Trophoblast cell (in vitro differentiated cells and primary cell): ENCODE data around the gene ZBTB7B.
A peak's percentile ranks its signal among the peaks of the same experiment; 100 is the strongest.

ENCODE experiments used
- DNase-seq, 2 donors: peaks; one replicate each; pipeline ENCODE4 v3.0.0-alpha.2; 2016
- H2AFZ ChIP-seq: 2 replicates; pipeline ENCODE4 v1.6.1; 2013; ENCODE audit warnings: low read length, moderate library complexity, mild to moderate bottlenecking; ENCODE audit not compliant: insufficient read depth, poor library complexity
- H2AK5ac ChIP-seq: 2 replicates; pipeline ENCODE4 v1.6.1; 2013; ENCODE audit warnings: mild to moderate bottlenecking, low read length
- H2BK120ac ChIP-seq: 2 replicates; pipeline ENCODE4 v1.6.1; 2013; ENCODE audit warnings: low read length, mild to moderate bottlenecking, moderate library complexity; ENCODE audit not compliant: insufficient read depth, poor library complexity
- H2BK12ac ChIP-seq: 2 replicates; pipeline ENCODE4 v1.6.1; 2013; ENCODE audit warnings: mild to moderate bottlenecking, low read length, moderate library complexity
- H2BK5ac ChIP-seq: 2 replicates; pipeline ENCODE4 v1.6.1; 2013; ENCODE audit warnings: low read length, low read depth, moderate library complexity, mild to moderate bottlenecking; ENCODE audit not compliant: poor library complexity
- H3K14ac ChIP-seq: 2 replicates; pipeline ENCODE4 v1.6.1; 2013; ENCODE audit warnings: mild to moderate bottlenecking, low read length
- H3K18ac ChIP-seq: 2 replicates; pipeline ENCODE4 v1.6.1; 2013; ENCODE audit warnings: mild to moderate bottlenecking, low read length
- H3K23ac ChIP-seq: 2 replicates; pipeline ENCODE4 v1.6.1; 2013; ENCODE audit warnings: low read length
- H3K27ac ChIP-seq: 2 replicates; pipeline ENCODE4 v1.5.1; 2013; ENCODE audit warnings: low read depth, mild to moderate bottlenecking, inconsistent platforms, low read length, moderate library complexity
- H3K27me3 ChIP-seq: 2 replicates; pipeline ENCODE4 v1.6.1; 2013; ENCODE audit warnings: inconsistent platforms, mild to moderate bottlenecking, low read length, moderate library complexity; ENCODE audit not compliant: insufficient read depth
- H3K36me3 ChIP-seq, 2 experiments: 1 replicate in 1 of 2; 2 replicates in 1 of 2; pipeline ENCODE4 v1.6.1; 2013; ENCODE audit warnings: low read length in 2 of 2, mild to moderate bottlenecking in 2 of 2, moderate library complexity in 1 of 2; ENCODE audit not compliant: insufficient read depth in 2 of 2, control insufficient read depth in 1 of 2
- H3K4ac ChIP-seq: 2 replicates; pipeline ENCODE4 v1.6.1; 2013; ENCODE audit warnings: low read depth, mild to moderate bottlenecking, low read length, moderate library complexity
- H3K4me1 ChIP-seq, 2 experiments: 1 replicate in 1 of 2; 2 replicates in 1 of 2; pipeline ENCODE4 v1.6.1; 2013; ENCODE audit warnings: low read length in 2 of 2, mild to moderate bottlenecking in 2 of 2, moderate library complexity in 1 of 2; ENCODE audit not compliant: insufficient read depth in 2 of 2, control insufficient read depth in 1 of 2
- H3K4me2 ChIP-seq: 2 replicates; pipeline ENCODE4 v1.6.1; 2013; ENCODE audit warnings: inconsistent platforms, mild to moderate bottlenecking, low read length, moderate library complexity
- H3K4me3 ChIP-seq: 2 replicates; pipeline ENCODE4 v1.5.1; 2013; ENCODE audit warnings: mild to moderate bottlenecking, low read depth, low read length, inconsistent platforms
- H3K79me1 ChIP-seq: one replicate; pipeline ENCODE4 v1.6.1; 2013; ENCODE audit warnings: low read length
- H3K79me2 ChIP-seq: 2 replicates; pipeline ENCODE4 v1.6.1; 2013; ENCODE audit warnings: low read length, mild to moderate bottlenecking; ENCODE audit not compliant: control insufficient read depth, insufficient read depth, poor library complexity
- H3K9ac ChIP-seq: 2 replicates; pipeline ENCODE4 v1.6.1; 2013; ENCODE audit warnings: mild to moderate bottlenecking, low read length
- H3K9me3 ChIP-seq: 2 replicates; pipeline ENCODE4 v1.6.1; 2013; ENCODE audit warnings: low read depth, mild to moderate bottlenecking, control low read depth, inconsistent platforms, low read length; ENCODE audit not compliant: insufficient read depth
- H4K12ac ChIP-seq: 2 replicates; pipeline ENCODE4 v1.6.1; 2013; ENCODE audit warnings: low read depth, mild to moderate bottlenecking, low read length, moderate library complexity
- H4K8ac ChIP-seq: 2 replicates; pipeline ENCODE4 v1.6.1; 2013; ENCODE audit warnings: low read depth, mild to moderate bottlenecking, low read length, moderate library complexity
- H4K91ac ChIP-seq: one replicate; pipeline ENCODE4 v1.6.1; 2013; ENCODE audit warnings: low read depth, mild to moderate bottlenecking, low read length, moderate library complexity
- WGBS: extraction: QIAGEN DNeasy Blood & Tissue Kit; methylation state at CpG from one replicate; pipeline ENCODE4 v1.1.7; 2013; ENCODE audit warnings: missing lambda C conversion rate; ENCODE audit not compliant: insufficient read length, insufficient coverage; ENCODE audit errors: extremely low coverage; 5-methylcytosine and 5-hydroxymethylcytosine counted together

Gene ZBTB7B

GRCh38 chr1:154987326-154987725 lies 15.3 kb upstream of the ZBTB7B start:
- Histone ChIP-seq H2AK5ac (no peak overlapping the region), H2BK12ac (no peak overlapping the region), H3K23ac (no peak overlapping the region), H3K4me1 (peaks cover 3 to 6% of the 10 kb centered on the region in 2 experiments), H3K4ac (no peak overlapping the region), H4K8ac (no peak overlapping the region), H3K4me3 (no peak overlapping the region), H3K4me2 (no peak overlapping the region), H3K27ac (peak overlapping the region; percentile 15), H3K9me3 (peaks cover 2% of the 10 kb centered on the region), H2AFZ (no peak overlapping the region), H4K91ac (no peak overlapping the region), H2BK5ac (no peak overlapping the region), H3K79me2 (peaks cover 7% of the 10 kb centered on the region), H2BK120ac (no peak overlapping the region), H4K12ac (no peak overlapping the region), H3K36me3 (peaks cover 26 to 31% of the 10 kb centered on the region in 2 experiments), H3K9ac (no peak overlapping the region), H3K79me1 (peaks cover 6% of the 10 kb centered on the region), H3K14ac (no peak overlapping the region), H3K27me3 (no peaks in the 10 kb centered on the region), H3K18ac (no peak overlapping the region)
- peak; percentile 90 to 97 for DNase-seq
- no CpG with 5 or more reads among the region's 6 CpGs for WGBS

DNA sequence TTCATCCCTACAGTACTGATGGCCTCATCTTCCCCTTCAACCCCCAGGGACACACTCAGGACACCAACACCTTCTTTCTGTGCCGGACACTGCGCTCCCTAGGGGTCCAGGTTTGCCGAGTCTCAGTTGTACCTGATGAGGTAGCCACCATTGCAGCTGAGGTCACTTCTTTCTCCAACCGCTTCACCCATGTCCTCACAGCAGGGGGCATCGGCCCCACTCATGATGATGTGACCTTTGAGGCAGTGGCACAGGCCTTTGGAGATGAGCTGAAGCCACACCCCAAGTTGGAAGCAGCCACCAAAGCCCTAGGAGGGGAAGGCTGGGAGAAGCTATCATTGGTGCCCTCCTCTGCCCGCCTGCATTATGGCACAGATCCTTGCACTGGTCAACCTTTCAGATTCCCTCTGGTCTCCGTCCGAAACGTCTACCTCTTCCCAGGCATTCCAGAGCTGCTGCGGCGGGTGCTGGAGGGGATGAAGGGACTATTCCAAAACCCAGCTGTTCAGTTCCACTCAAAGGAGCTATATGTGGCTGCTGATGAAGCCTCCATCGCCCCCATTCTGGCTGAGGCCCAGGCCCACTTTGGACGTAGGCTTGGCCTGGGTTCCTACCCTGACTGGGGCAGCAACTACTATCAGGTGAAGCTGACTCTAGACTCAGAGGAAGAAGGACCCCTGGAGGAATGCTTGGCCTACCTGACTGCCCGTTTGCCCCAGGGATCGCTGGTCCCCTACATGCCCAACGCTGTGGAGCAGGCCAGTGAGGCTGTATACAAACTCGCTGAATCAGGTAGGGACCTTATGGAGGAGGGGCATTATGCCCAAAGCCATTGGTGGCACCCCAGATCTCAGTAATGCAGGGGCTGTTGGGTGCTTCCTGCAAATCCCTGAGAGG lies 14.3 kb upstream of the ZBTB7B start:
- Histone ChIP-seq H2BK12ac (no peak overlapping the region), H3K9ac (no peak overlapping the region), H3K27ac (no peak overlapping the region), H3K9me3 (peaks cover 2% of the 10 kb centered on the region), H3K4ac (no peak overlapping the region), H3K14ac (no peak overlapping the region), H3K27me3 (no peaks in the 10 kb centered on the region), H2BK120ac (no peak overlapping the region), H4K12ac (no peak overlapping the region), H3K4me2 (no peak overlapping the region), H3K23ac (no peak overlapping the region), H3K36me3 (peaks cover 26 to 36% of the 10 kb centered on the region in 2 experiments), H4K91ac (no peak overlapping the region), H3K79me1 (peaks cover 6% of the 10 kb centered on the region), H2BK5ac (no peak overlapping the region), H3K18ac (no peak overlapping the region), H4K8ac (no peak overlapping the region), H3K4me3 (no peak overlapping the region), H2AK5ac (no peak overlapping the region), H3K4me1 (peaks cover 3 to 4% of the 10 kb centered on the region in 2 experiments), H3K79me2 (peaks cover 6% of the 10 kb centered on the region), H2AFZ (no peak overlapping the region)
- DNase-seq: no peak
- no CpG with 5 or more reads among the region's 17 CpGs for WGBS

- no peak overlapping the region for H4K8ac ChIP-seq
- no peak overlapping the region for H2BK5ac ChIP-seq
- no peak overlapping the region for H2AK5ac ChIP-seq
- H3K18ac ChIP-seq: no peak overlapping the region
- H3K14ac ChIP-seq: no peak overlapping the region
- no peak overlapping the region for H2BK12ac ChIP-seq
- H3K23ac ChIP-seq: no peak overlapping the region
- no CpG with 5 or more reads among the region's 3 CpGs for WGBS
- no peak overlapping the region for H3K4me3 ChIP-seq
- no peaks in the 10 kb centered on the region for H3K4me1 ChIP-seq
- peaks cover 26 to 36% of the 10 kb centered on the region in 2 experiments for H3K36me3 ChIP-seq
- peaks cover 2% of the 10 kb centered on the region for H3K9me3 ChIP-seq
- H3K9ac ChIP-seq: no peak overlapping the region
- H2BK120ac ChIP-seq: no peak overlapping the region
- no peaks in the 10 kb centered on the region for H3K79me1 ChIP-seq
- no peak overlapping the region for H3K27ac ChIP-seq
- H3K27me3 ChIP-seq: no peaks in the 10 kb centered on the region
- H4K91ac ChIP-seq: no peak overlapping the region
- no peak overlapping the region for H3K4ac ChIP-seq
- H3K4me2 ChIP-seq: no peak overlapping the region
- no peak for DNase-seq
- no peak overlapping the region for H2AFZ ChIP-seq
- H3K79me2 ChIP-seq: no peaks in the 10 kb centered on the region
- no peak overlapping the region for H4K12ac ChIP-seq
Observed at GRCh38 chr1:154989195-154989860, 13.3 kb upstream of the ZBTB7B start.

- no peak for DNase-seq
- no peaks in the 10 kb centered on the region for H3K79me2 ChIP-seq
- H4K12ac ChIP-seq: no peak overlapping the region
- no peak overlapping the region for H4K91ac ChIP-seq
- no CpG with 5 or more reads among the region's 8 CpGs for WGBS
- no peak overlapping the region for H3K14ac ChIP-seq
- no peak overlapping the region for H4K8ac ChIP-seq
- no peak overlapping the region for H3K4me2 ChIP-seq
- no peak overlapping the region for H2AK5ac ChIP-seq
- H3K27me3 ChIP-seq: no peaks in the 10 kb centered on the region
- no peak overlapping the region for H2BK12ac ChIP-seq
- H3K4ac ChIP-seq: no peak overlapping the region
- no peak overlapping the region for H3K18ac ChIP-seq
- H3K9me3 ChIP-seq: peaks cover 2% of the 10 kb centered on the region
- H3K23ac ChIP-seq: no peak overlapping the region
- H3K9ac ChIP-seq: no peak overlapping the region
- no peaks in the 10 kb centered on the region for H3K79me1 ChIP-seq
- no peaks in the 10 kb centered on the region for H3K4me1 ChIP-seq
- no peak overlapping the region for H2BK120ac ChIP-seq
- H3K27ac ChIP-seq: no peak overlapping the region
- H2AFZ ChIP-seq: no peak overlapping the region
- H3K36me3 ChIP-seq: peaks cover 26 to 36% of the 10 kb centered on the region in 2 experiments
- H3K4me3 ChIP-seq: no peak overlapping the region
- no peak overlapping the region for H2BK5ac ChIP-seq
Observed at GRCh38 chr1:154990276-154990675, 12.3 kb upstream of the ZBTB7B start.
